Spinal cord (tissue), 10 donors: Measurements from ENCODE around the gene CDH2. TPM values are rescaled to one million over a fixed set of nuclear protein-coding genes. Genes with fewer than 3 reads are reported as not detected.

Source experiments
- DNase-seq, 6 donors: peaks; one replicate each; pipeline versions ENCODE4 v3.0.0 to v3.0.0-alpha.2; 2013 to 2015; ENCODE audit warnings: low spot score in 6 of 6, low read depth in 4 of 6
- H3K27ac ChIP-seq: one replicate; pipeline ENCODE4 v1.5.1; 2013; ENCODE audit warnings: low read depth, low read length, control low read depth
- H3K27me3 ChIP-seq: one replicate; pipeline ENCODE4 v1.6.1; 2013; ENCODE audit warnings: low read length; ENCODE audit not compliant: control insufficient read depth, insufficient read depth
- H3K36me3 ChIP-seq: one replicate; pipeline ENCODE4 v1.6.1; 2013; ENCODE audit warnings: low read length; ENCODE audit not compliant: control insufficient read depth, insufficient read depth
- H3K4me1 ChIP-seq: one replicate; pipeline ENCODE4 v1.6.1; 2013; ENCODE audit warnings: low read length; ENCODE audit not compliant: control insufficient read depth, insufficient read depth
- H3K4me3 ChIP-seq: one replicate; pipeline ENCODE4 v1.5.1; 2013; ENCODE audit warnings: low read depth, low read length, control low read depth
- H3K9me3 ChIP-seq: one replicate; pipeline ENCODE4 v1.6.1; 2013; ENCODE audit warnings: low read length; ENCODE audit not compliant: control insufficient read depth, insufficient read depth
- WGBS: methylation state at CpG from one replicate; pipeline ENCODE4 v1.1.5; 2013; ENCODE audit warnings: missing lambda C conversion rate; ENCODE audit not compliant: insufficient coverage; 5-methylcytosine and 5-hydroxymethylcytosine counted together
- polyA plus RNA-seq, 2 donors: library from polyadenylated mRNA; unstranded; fragments of 120-200 nt; gene quantifications; one replicate each; pipeline ENCODE4 v1.2.1, GENCODE V29; 2013; ENCODE audit not compliant: insufficient read length in 2 of 2
- total RNA-seq, 2 donors: library from RNA; depleted of rRNA in 1 of 2; stranded (reverse); fragments of 120-200 nt in 1 of 2; fragments of >200 nt in 1 of 2; gene quantifications; one replicate each; pipeline versions ENCODE4 v1.2.3 to v1.2.4, GENCODE V29; 2013 to 2014
- donor health status: healthy.

CDH2 gene
- total and polyA plus RNA-seq, 4 donors, result 58.9 to 142 (median 107) TPM

DNA sequence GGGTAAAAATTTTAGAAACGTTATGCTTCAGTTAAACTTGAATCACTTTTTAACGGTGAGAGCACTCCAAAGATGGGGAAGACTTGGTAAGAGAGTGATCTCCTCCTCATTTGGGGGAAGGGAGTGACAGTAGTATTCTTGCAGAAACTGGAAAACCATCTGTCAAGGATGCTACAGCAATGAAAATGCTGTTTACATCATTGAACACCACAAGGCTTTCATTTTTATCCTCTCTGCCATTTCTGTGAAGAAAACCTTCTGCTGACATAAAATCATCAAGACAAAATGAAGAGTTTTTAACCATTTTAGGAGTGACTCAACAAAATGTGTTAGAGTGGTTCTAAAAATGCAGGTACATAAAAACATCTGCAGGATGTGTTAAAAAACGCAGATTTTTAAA is 38.1 kb downstream of the CDH2 start:
- Histone ChIP-seq H3K4me3 (no peak overlapping the region), H3K4me1 (no peaks in the 10 kb centered on the region), H3K9me3 (no peaks in the 10 kb centered on the region), H3K27me3 (no peaks in the 10 kb centered on the region), H3K36me3 (no peaks in the 10 kb centered on the region), H3K27ac (no peak overlapping the region)
- DNase-seq, result no peak
- WGBS, result 76% methylated on average over 2 of the region's 3 CpGs

DNA sequence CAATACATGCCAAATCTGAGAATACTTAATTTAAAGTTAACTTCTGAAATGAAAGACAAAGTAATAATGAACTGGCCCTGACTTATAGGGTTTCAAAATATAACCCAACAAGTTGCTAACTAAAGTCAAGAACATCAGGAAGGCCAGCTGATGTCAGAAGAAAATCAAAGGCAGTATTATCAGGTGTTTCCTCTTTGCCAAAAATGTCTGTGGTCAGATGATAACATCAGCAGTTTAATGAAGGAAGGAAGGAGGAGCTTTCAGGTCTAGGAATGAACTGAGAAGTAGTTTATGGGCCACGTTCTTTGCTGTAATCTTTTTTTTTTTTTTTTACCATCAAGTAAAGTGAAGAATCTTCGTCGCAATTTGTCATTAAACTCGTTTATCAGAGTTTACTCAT is 40.9 kb downstream of the CDH2 start:
- no CpG with 5 or more reads among the region's 4 CpGs for WGBS
- Histone ChIP-seq H3K4me3 (no peak overlapping the region), H3K9me3 (no peaks in the 10 kb centered on the region), H3K4me1 (no peaks in the 10 kb centered on the region), H3K36me3 (no peaks in the 10 kb centered on the region), H3K27ac (no peak overlapping the region), H3K27me3 (no peaks in the 10 kb centered on the region)
- DNase-seq, result no peak

DNA sequence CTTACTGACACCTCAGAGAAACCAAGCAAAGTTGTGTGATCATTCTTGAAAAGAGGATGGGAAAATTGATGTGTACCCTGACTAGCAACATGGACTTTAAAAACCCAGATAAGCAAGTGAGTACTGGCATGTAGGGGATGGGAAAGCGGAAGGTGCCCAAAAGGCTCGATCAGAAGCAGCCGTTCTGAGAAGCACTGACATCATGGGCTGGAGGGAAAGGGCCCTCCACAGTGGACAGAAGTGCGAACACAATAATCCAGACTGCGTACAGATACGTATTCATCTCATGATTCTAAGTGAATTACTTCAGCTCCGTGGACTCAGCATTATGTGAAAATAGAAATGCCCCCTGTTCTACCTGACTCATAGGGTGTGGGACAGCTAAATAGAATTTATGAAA is 42.2 kb downstream of the CDH2 start:
- Histone ChIP-seq H3K36me3 (no peaks in the 10 kb centered on the region), H3K27ac (no peak overlapping the region)
- DNase-seq, result no peak

DNA sequence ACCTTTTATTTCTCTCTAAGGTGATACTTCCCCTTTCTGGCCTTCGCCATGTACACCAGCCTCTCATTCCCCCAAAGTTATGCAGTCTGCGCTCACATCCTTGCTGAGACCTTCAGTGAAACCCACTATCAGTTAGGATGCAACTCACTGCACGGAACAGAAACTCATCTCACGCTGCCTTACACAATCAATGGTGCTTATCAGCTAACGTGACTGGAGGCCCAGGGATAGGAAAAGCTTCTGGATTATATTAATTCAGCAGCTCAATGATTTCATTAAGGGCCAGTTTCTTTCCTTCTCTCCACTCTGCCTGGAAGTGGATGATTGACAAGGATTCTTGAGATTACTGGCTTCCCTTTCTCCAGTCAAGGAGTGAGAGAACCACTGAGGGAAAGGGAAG is 44.8 kb downstream of the CDH2 start:
- Histone ChIP-seq H3K9me3 (no peaks in the 10 kb centered on the region), H3K27ac (no peak overlapping the region), H3K4me3 (no peak overlapping the region), H3K4me1 (no peaks in the 10 kb centered on the region), H3K27me3 (no peaks in the 10 kb centered on the region), H3K36me3 (no peaks in the 10 kb centered on the region)
- no peak for DNase-seq
- 100% methylated on average over 3 of the region's 5 CpGs for WGBS

More for the DNA sequence above, 42.2 kb downstream of the CDH2 start:
- WGBS, result 92% methylated on average over 3 of the region's 7 CpGs
- Histone ChIP-seq H3K9me3 (no peaks in the 10 kb centered on the region), H3K27me3 (no peaks in the 10 kb centered on the region), H3K4me3 (no peak overlapping the region), H3K4me1 (no peaks in the 10 kb centered on the region)

DNA sequence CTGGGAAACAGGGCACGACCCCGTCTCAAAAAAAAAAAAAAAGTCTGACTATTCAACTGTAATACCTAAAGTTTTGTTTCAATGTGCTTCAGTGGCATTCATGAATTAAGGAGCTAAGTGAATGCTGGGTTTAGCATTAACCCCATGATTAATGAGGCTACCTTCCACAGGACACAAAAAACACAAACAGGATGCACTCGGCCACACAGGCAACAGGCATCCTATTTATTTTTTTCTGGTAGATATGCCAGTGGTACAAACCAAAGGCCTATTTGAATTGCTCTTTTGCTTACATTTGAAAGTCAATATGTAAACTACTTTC is 48.3 kb downstream of the CDH2 start:
- Histone ChIP-seq H3K4me1 (no peaks in the 10 kb centered on the region), H3K27ac (no peak overlapping the region), H3K4me3 (no peak overlapping the region), H3K9me3 (no peaks in the 10 kb centered on the region), H3K27me3 (no peaks in the 10 kb centered on the region), H3K36me3 (no peaks in the 10 kb centered on the region)
- WGBS, result no CpG with 5 or more reads among the region's 3 CpGs
- no peak for DNase-seq

DNA sequence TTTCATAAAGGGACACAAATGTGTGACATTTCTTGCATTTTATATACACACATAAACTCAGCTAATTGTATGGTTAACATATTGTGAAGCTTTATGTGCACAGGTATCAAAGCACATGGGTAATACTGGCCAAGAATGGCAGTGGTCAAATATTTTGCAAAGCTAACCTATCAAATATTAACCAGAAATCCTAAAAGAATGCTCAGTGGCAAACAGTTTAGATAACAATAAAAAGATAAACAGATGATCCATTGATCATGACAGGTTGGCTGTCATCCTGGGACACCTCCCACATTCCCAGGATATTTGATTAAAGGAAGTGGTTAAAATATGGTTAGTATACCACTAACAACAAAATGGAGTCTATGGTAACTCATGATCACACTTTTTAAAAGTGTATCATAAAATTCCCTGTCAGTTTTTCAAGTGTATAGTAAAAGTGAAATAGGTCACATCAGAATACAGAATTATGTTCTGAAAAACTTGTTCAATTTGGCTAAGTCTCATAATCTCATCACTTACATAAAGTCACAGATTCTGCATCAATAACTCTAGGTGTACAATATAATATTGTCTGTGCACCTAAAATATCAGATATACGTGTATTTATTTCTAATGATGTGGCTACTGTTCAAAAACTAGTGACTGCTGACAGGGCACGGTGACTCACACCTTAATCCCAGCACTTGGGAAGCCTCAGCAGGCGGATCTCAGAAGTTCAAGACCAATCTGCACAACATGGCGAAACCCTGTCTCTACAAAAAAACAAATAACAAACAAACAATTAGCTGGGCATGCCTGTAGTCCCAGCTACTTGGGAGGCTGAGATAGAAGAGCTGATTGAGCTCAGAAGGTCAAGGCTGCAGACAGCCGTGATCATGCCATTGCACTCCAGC is 48.9 kb downstream of the CDH2 start:
- no peaks in the 10 kb centered on the region for H3K27me3 ChIP-seq
- 88% methylated on average over 4 of the region's 5 CpGs for WGBS
- no peaks in the 10 kb centered on the region for H3K36me3 ChIP-seq
- no peak overlapping the region for H3K27ac ChIP-seq
- H3K9me3 ChIP-seq, result no peaks in the 10 kb centered on the region
- H3K4me1 ChIP-seq, result no peaks in the 10 kb centered on the region
- DNase-seq, result no peak
- H3K4me3 ChIP-seq, result no peak overlapping the region

DNA sequence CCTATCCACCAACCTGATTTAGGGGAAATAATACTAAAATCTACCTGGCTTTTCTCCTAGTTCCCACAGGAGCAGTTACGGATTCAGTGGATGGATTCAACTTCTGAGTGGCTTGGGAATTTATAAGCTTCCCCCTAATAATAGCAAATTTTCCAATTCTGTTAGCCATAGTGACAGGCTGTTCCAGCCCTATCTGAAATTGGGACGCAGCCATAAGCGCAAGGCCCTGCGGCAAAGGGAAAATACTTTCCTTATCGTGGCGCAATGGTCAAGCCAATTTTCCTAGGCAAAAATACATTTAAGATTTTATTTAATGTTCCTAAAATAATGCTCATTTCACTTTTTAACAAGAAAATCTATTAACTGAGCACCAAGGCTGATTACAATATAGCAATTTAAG is 49.7 kb downstream of the CDH2 start:
- H3K27me3 ChIP-seq, result no peaks in the 10 kb centered on the region
- 92% methylated on average over 2 of the region's 6 CpGs for WGBS
- no peak for DNase-seq
- H3K9me3 ChIP-seq, result no peaks in the 10 kb centered on the region
- no peaks in the 10 kb centered on the region for H3K4me1 ChIP-seq
- H3K36me3 ChIP-seq, result no peaks in the 10 kb centered on the region
- no peak overlapping the region for H3K4me3 ChIP-seq
- H3K27ac ChIP-seq, result no peak overlapping the region

DNA sequence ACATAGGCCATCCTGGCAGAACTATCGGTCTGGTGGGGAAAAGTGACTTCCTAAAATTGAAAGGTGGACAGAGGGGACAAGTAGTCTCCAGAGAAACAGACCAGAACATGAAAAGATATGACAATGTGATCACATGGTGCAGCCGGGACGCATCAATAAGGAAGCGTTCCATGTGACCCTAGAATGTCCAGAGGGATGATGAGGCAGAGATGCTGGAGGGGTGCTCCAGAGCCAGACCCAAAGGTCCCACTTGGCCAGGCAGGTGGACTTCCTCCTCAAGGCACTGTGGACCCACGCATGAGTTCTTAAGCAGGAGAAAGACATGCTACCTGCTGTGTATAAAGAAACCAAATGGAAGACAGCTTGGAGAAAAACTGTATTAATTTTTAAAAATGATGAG is 50.2 kb downstream of the CDH2 start:
- Histone ChIP-seq H3K36me3 (no peaks in the 10 kb centered on the region), H3K4me3 (no peak overlapping the region), H3K9me3 (no peaks in the 10 kb centered on the region), H3K27ac (no peak overlapping the region), H3K27me3 (no peaks in the 10 kb centered on the region), H3K4me1 (no peaks in the 10 kb centered on the region)
- 98% methylated on average over 5 of the region's 5 CpGs for WGBS
- DNase-seq, result no peak

DNA sequence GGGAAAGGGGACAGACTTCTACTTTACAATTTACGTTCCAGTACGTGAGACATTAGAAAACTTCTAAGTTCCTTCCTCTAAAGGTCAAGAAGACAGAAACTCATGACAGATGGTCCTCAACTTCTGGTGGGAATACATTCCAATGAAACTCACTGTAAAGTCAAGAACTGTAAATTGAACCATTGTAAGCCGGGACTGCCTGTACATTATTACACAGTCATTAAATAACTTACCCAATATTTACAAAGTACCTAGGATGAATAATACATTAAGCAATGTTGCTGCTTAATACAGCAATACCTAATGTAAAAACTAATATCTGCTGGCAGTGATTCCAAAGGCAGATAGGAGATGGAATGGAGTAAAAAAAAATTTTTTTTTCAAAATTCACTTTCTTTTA is 51.9 kb downstream of the CDH2 start:
- no peak overlapping the region for H3K4me3 ChIP-seq
- WGBS, result 60% methylated on average over 1 of the region's 3 CpGs

More for the DNA sequence above, 51.9 kb downstream of the CDH2 start:
- no peak for DNase-seq
- no peaks in the 10 kb centered on the region for H3K9me3 ChIP-seq
- no peaks in the 10 kb centered on the region for H3K36me3 ChIP-seq
- no peaks in the 10 kb centered on the region for H3K4me1 ChIP-seq
- no peaks in the 10 kb centered on the region for H3K27me3 ChIP-seq
- H3K27ac ChIP-seq, result peak overlapping the region; percentile 50
